ENCODE results near the gene AARS2. TPM values are rescaled to one million over a fixed set of nuclear protein-coding genes. Genes with fewer than 3 reads are reported as not detected.
A peak's percentile ranks its signal among the peaks of the same experiment; 100 is the strongest.

Gene AARS2
- total RNA-seq (10 to 100 TPM; 23.7 to 25.6 TPM), polyA plus RNA-seq (10 to 100 TPM in 1 of 2 donors, 1 to 10 TPM in 1; 4.2 to 10.1 TPM)

DNA sequence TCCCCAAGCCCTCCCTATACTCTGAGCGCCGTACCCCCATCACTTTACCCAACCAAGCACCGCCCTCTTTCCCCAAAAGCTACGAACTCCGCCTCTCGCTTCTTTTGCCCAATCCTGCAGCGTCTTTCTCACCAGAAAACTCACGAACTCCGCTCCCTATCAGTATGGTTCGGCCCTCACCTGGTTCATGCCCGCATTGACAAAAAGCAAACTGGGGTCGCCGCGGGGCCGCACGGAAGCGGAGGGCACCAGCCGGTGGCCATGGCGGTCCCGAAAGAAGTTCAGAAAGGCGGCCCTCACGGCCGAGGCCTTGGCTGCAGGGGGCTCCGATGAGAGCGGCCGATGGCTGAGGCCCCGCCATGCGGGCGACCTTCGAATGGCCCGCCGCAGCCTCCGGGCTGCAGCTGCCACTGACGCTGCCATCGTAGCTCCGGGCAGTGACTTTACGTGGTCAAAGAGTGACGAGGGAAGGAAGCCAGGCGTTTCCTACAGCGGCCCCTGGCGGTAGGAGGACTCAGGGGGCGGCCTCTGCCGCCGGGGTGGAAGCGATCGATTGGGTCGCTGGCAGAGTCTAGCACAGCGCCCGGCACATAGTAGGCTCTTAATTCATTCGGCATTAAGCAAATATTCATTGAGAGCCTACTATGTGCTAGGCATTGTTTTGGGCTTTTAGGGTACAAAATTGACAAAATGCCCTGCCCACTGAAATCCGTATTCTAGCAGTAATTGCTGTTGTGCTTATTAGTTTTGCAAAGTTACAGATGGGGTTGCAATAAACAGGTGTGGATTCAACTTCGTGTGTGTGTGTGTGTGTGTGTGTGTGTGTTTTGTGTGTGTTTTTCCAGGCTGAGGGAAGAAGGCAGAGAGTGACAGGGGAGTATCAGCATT, at the start of gene AARS2:
AARS2 (minus strand) TSS at position 447 of the 888 bp plus-strand sequence; CDS start at position 423, 24 bp downstream.
- Histone ChIP-seq H3K36me3 (ENCODE audit: insufficient read depth, low read length) (peaks cover 29% of the 10 kb centered on the region), H3K9me3 (ENCODE audit: control insufficient read depth in 1 of 2, low read length in 2 of 2) (no peaks in the 10 kb centered on the region), H3K27me3 (ENCODE audit: insufficient read depth, low read length) (no peaks in the 10 kb centered on the region), H3K4me3 (ENCODE audit: low read length in 2 of 2) (peak within 1 kb of the TSS; percentile 61 to 91), H3K27ac (ENCODE audit: low read depth, low read length) (peak within 1 kb of the TSS; percentile 79), H3K4me1 (ENCODE audit: insufficient read depth, low read length) (peaks cover 11% of the 10 kb centered on the region)
- peak; percentile 86 to 90 (median 87) for DNase-seq
- peaks cover 0 to 6% of the 10 kb centered on the region in 2 donors for H3K27me3 Mint-ChIP-seq
- POLR2A ChIA-PET (ENCODE audit: partially characterized antibody): interaction anchor here (0.9 to 3.7 kb wide), 7 partner anchors 13 to 74 kb away, joined by 3 to 26 read pairs (median 4); partner anchors contain the start of genes CDC5L, HSP90AB1 and SLC35B2
- intact Hi-C loops (cut with micrococcal nuclease): loop anchor here (1.0 to 2.0 kb wide), 3 partner anchors 45 to 74 kb away; partner anchors contain the start of genes CDC5L and HSP90AB1
- CTCF ChIA-PET (ENCODE audit: partially characterized antibody): interaction anchor here (0.6 to 3.8 kb wide), 21 partner anchors 9 to 625 kb away, joined by 3 to 19 read pairs (median 3); partner anchors contain the start of genes MRPS18A and TMEM151B
- peak within 1 kb of the TSS; percentile 90 to 98 (median 96) for H3K4me3 Mint-ChIP-seq
- H3K27ac Mint-ChIP-seq: peak within 1 kb of the TSS; percentile 82 to 96 (median 95)
- H3K9me3 Mint-ChIP-seq: no peaks in the 10 kb centered on the region
- peaks cover 5 to 30% (median 20%) of the 10 kb centered on the region in 4 donors for H3K4me1 Mint-ChIP-seq
- H3K36me3 Mint-ChIP-seq: peaks cover 25 to 37% of the 10 kb centered on the region in 2 donors

DNA sequence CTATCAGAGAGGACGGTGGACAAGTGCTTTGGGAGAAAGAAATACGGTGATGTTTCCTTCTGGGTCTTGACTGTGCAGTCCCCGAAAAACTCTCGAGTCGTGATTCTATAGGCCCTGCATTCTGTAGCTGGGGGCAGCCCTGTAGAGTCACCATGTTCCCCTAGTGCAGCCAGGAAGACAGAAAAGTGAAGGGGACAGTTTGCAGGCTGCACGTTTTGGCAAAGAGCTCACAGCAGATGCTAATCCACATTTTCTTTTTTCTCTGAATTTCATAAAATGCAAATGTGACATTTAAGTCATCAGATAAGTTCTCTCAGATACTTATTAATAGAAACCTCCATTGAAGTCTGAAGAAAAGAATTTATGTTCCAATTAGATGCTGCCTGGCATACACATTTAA, 48.8 kb upstream of the AARS2 start:
- ChIA-PET CTCF (ENCODE audit: partially characterized antibody) (no interaction called here), POLR2A (ENCODE audit: partially characterized antibody) (no interaction called here)
- Mint-ChIP-seq H3K9me3 (peaks cover 0 to 2% (median 0%) of the 10 kb centered on the region in 8 donors), H3K36me3 (no peaks in the 10 kb centered on the region), H3K4me1 (no peaks in the 10 kb centered on the region), H3K27ac (no peak overlapping the region), H3K4me3 (no peak overlapping the region), H3K27me3 (peaks cover 0 to 10% of the 10 kb centered on the region in 2 donors)
- Histone ChIP-seq H3K9me3 (ENCODE audit: control insufficient read depth in 1 of 2, low read length in 2 of 2) (no peaks in the 10 kb centered on the region), H3K4me3 (ENCODE audit: low read length in 2 of 2) (no peak overlapping the region), H3K4me1 (ENCODE audit: insufficient read depth, low read length) (no peaks in the 10 kb centered on the region), H3K27me3 (ENCODE audit: insufficient read depth, low read length) (no peaks in the 10 kb centered on the region), H3K36me3 (ENCODE audit: insufficient read depth, low read length) (no peaks in the 10 kb centered on the region), H3K27ac (ENCODE audit: low read depth, low read length) (no peak overlapping the region)
- intact Hi-C loops (cut with micrococcal nuclease): no loop called here
- no peak for DNase-seq

DNA sequence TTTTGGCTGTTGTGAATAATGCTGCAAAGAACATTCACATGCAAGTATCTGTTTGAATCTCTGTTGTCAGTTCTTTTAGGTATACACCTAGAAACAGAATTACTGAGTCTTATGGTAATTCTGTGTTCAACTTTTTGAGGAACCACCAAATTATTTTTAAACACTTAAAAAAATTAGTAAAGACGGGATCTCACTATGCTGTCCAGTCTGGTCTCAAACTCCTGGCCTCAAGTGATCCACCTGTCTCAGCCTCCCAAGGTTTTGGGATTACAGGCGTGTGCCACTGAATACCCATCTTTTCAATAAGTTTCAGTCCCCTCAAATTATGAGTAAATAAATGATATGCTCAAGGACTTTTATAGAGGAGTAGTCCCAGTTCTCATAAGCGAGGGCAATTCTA, 46.8 kb upstream of the AARS2 start:
- no peaks in the 10 kb centered on the region for H3K36me3 Mint-ChIP-seq

DNA sequence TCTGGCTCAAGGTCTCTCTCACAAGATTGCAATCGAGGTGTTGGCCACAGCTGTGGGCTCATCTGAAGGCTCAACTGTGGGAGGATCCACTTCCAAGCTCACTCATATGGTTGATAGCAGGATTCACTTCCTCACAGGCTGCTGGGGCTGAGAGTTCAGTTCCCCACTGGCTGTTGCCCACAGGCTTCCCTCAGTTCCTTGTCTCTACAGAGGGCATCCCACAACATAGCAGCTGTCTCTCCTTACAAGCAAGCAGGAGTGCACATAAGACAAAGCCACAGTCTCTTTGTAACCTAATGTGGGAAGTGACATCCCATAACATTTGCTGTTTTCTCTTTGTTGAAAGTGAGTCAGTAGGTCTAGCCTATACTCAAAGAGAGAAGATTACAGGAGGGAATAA, 43.3 kb upstream of the AARS2 start:
- no peak overlapping the region for H3K4me3 ChIP-seq (ENCODE audit: low read length in 2 of 2)
- H3K9me3 ChIP-seq (ENCODE audit: control insufficient read depth in 1 of 2, low read length in 2 of 2): no peaks in the 10 kb centered on the region
- POLR2A ChIA-PET (ENCODE audit: partially characterized antibody): no interaction called here
- Mint-ChIP-seq H3K4me1 (no peaks in the 10 kb centered on the region), H3K27ac (no peak overlapping the region), H3K9me3 (peaks cover 0 to 3% (median 0%) of the 10 kb centered on the region in 8 donors), H3K27me3 (peaks cover 0 to 12% of the 10 kb centered on the region in 2 donors), H3K4me3 (no peak overlapping the region), H3K36me3 (no peaks in the 10 kb centered on the region)
- no peak for DNase-seq
- H3K27me3 ChIP-seq (ENCODE audit: insufficient read depth, low read length): no peaks in the 10 kb centered on the region
- no peak overlapping the region for H3K27ac ChIP-seq (ENCODE audit: low read depth, low read length)
- H3K36me3 ChIP-seq (ENCODE audit: insufficient read depth, low read length): no peaks in the 10 kb centered on the region
- H3K4me1 ChIP-seq (ENCODE audit: insufficient read depth, low read length): no peaks in the 10 kb centered on the region
- intact Hi-C loops (cut with micrococcal nuclease): no loop called here
- CTCF ChIA-PET (ENCODE audit: partially characterized antibody): no interaction called here

More for the DNA sequence above, 46.8 kb upstream of the AARS2 start:
- no peak overlapping the region for H3K27ac ChIP-seq (ENCODE audit: low read depth, low read length)
- H3K4me3 Mint-ChIP-seq: no peak overlapping the region
- H3K27me3 Mint-ChIP-seq: peaks cover 0 to 13% of the 10 kb centered on the region in 2 donors
- no peak overlapping the region for H3K27ac Mint-ChIP-seq
- ChIA-PET CTCF (ENCODE audit: partially characterized antibody) (no interaction called here), POLR2A (ENCODE audit: partially characterized antibody) (no interaction called here)
- H3K4me1 Mint-ChIP-seq: no peaks in the 10 kb centered on the region
- DNase-seq: no peak
- H3K36me3 ChIP-seq (ENCODE audit: insufficient read depth, low read length): no peaks in the 10 kb centered on the region
- H3K4me3 ChIP-seq (ENCODE audit: low read length in 2 of 2): no peak overlapping the region
- no peaks in the 10 kb centered on the region for H3K4me1 ChIP-seq (ENCODE audit: insufficient read depth, low read length)
- intact Hi-C loops (cut with micrococcal nuclease): no loop called here
- H3K27me3 ChIP-seq (ENCODE audit: insufficient read depth, low read length): no peaks in the 10 kb centered on the region
- peaks cover 0 to 3% (median 0%) of the 10 kb centered on the region in 8 donors for H3K9me3 Mint-ChIP-seq
- H3K9me3 ChIP-seq (ENCODE audit: control insufficient read depth in 1 of 2, low read length in 2 of 2): no peaks in the 10 kb centered on the region

DNA sequence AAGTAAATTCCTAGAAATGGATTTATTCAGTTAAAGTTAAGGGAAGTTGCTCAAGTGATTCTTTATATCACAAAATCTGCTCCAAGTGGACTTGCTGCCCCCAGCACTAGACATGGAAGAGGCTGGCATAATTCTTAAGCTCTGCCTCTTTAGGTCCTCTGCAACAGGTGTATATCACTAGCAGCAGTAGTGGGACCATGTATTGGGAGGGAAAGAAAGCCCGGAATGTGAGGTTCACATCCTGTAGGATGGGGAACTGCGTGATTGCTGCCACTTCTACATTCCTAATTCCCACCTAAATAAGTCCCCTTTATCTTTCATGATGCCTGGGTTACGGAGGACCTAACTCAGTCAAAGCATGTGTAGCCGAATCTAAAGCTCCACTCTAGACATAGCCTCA, 42.5 kb upstream of the AARS2 start:
- ChIA-PET CTCF (ENCODE audit: partially characterized antibody) (no interaction called here), POLR2A (ENCODE audit: partially characterized antibody) (no interaction called here)
- no peaks in the 10 kb centered on the region for H3K9me3 ChIP-seq (ENCODE audit: control insufficient read depth in 1 of 2, low read length in 2 of 2)
- H3K4me1 Mint-ChIP-seq: no peaks in the 10 kb centered on the region
- H3K9me3 Mint-ChIP-seq: peaks cover 0 to 3% (median 0%) of the 10 kb centered on the region in 8 donors
- H3K4me1 ChIP-seq (ENCODE audit: insufficient read depth, low read length): no peaks in the 10 kb centered on the region
- H3K4me3 ChIP-seq (ENCODE audit: low read length in 2 of 2): no peak overlapping the region
- intact Hi-C loops (cut with micrococcal nuclease): no loop called here
- H3K27me3 Mint-ChIP-seq: peaks cover 0 to 10% of the 10 kb centered on the region in 2 donors
- no peaks in the 10 kb centered on the region for H3K36me3 ChIP-seq (ENCODE audit: insufficient read depth, low read length)
- H3K27ac Mint-ChIP-seq: no peak overlapping the region
- H3K27ac ChIP-seq (ENCODE audit: low read depth, low read length): no peak overlapping the region
- H3K4me3 Mint-ChIP-seq: no peak overlapping the region
- no peaks in the 10 kb centered on the region for H3K27me3 ChIP-seq (ENCODE audit: insufficient read depth, low read length)
- H3K36me3 Mint-ChIP-seq: no peaks in the 10 kb centered on the region
- DNase-seq: no peak

DNA sequence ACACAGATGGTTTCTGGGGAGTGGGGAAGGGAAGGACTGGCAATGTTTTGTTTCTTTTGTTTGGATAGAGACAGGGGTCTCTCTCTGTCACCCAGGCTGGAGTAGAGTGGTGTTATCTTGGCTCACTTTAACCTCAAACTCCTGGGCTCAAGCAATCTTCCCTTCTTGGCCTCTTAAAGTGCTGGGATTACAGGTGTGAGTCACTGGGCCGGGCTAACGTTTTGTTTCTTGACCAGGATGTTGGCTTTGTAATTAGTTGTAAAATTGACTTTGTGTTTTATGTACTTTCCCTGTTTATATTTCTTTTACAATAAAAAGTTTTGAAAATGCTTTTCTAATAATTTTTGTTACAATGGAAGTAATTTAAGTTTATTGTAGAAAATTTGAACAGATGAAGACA, 40.2 kb upstream of the AARS2 start:
- H3K9me3 Mint-ChIP-seq: peaks cover 0 to 3% (median 0%) of the 10 kb centered on the region in 8 donors
- Histone ChIP-seq H3K36me3 (ENCODE audit: insufficient read depth, low read length) (no peaks in the 10 kb centered on the region), H3K9me3 (ENCODE audit: control insufficient read depth in 1 of 2, low read length in 2 of 2) (no peaks in the 10 kb centered on the region), H3K4me3 (ENCODE audit: low read length in 2 of 2) (no peak overlapping the region), H3K27ac (ENCODE audit: low read depth, low read length) (no peak overlapping the region), H3K4me1 (ENCODE audit: insufficient read depth, low read length) (no peaks in the 10 kb centered on the region), H3K27me3 (ENCODE audit: insufficient read depth, low read length) (no peaks in the 10 kb centered on the region)
- H3K4me3 Mint-ChIP-seq: no peak overlapping the region
- H3K4me1 Mint-ChIP-seq: no peaks in the 10 kb centered on the region
- ChIA-PET CTCF (ENCODE audit: partially characterized antibody) (interaction anchor here (1.1 kb wide), 1 partner anchor 14 kb away, joined by 5 read pairs; no protein-coding TSS in a partner anchor), POLR2A (ENCODE audit: partially characterized antibody) (no interaction called here)
- no peak for DNase-seq
- no peak overlapping the region for H3K27ac Mint-ChIP-seq
- no peaks in the 10 kb centered on the region for H3K36me3 Mint-ChIP-seq
- peaks cover 0 to 8% of the 10 kb centered on the region in 2 donors for H3K27me3 Mint-ChIP-seq
- intact Hi-C loops (cut with micrococcal nuclease): no loop called here

DNA sequence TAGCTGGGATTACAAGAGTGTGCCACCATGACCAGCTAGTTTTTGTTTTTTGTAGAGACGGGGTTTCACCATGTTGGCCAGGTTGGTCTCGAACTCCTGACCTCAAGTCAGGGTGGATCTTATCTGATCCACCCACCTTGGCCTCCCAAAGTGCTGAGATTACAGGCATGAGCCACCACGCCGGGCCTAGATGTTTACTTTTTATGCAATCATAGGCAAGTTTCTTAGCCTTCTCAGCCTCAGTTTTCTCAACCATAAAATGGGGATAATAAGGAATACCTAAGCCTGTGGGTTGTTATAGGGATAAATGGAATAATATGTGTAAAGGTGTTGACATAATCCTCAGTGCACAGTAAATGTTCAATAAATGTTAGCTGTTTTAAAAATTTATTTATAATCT, 39.1 kb upstream of the AARS2 start:
- H3K27me3 Mint-ChIP-seq: peaks cover 0 to 4% of the 10 kb centered on the region in 2 donors

More for the DNA sequence above, 39.1 kb upstream of the AARS2 start:
- no peak overlapping the region for H3K27ac Mint-ChIP-seq
- H3K4me3 ChIP-seq (ENCODE audit: low read length in 2 of 2): no peak overlapping the region
- H3K36me3 ChIP-seq (ENCODE audit: insufficient read depth, low read length): no peaks in the 10 kb centered on the region
- no peaks in the 10 kb centered on the region for H3K36me3 Mint-ChIP-seq
- no peaks in the 10 kb centered on the region for H3K9me3 ChIP-seq (ENCODE audit: control insufficient read depth in 1 of 2, low read length in 2 of 2)
- no peak overlapping the region for H3K4me3 Mint-ChIP-seq
- CTCF ChIA-PET (ENCODE audit: partially characterized antibody): interaction anchor here (1.1 kb wide), 1 partner anchor 12 kb away, joined by 5 read pairs; no protein-coding TSS in a partner anchor
- H3K27me3 ChIP-seq (ENCODE audit: insufficient read depth, low read length): no peaks in the 10 kb centered on the region
- no peak for DNase-seq
- intact Hi-C loops (cut with micrococcal nuclease): no loop called here
- H3K27ac ChIP-seq (ENCODE audit: low read depth, low read length): no peak overlapping the region
- peaks cover 0 to 3% (median 0%) of the 10 kb centered on the region in 8 donors for H3K9me3 Mint-ChIP-seq
- no peaks in the 10 kb centered on the region for H3K4me1 Mint-ChIP-seq
- POLR2A ChIA-PET (ENCODE audit: partially characterized antibody): no interaction called here
- no peaks in the 10 kb centered on the region for H3K4me1 ChIP-seq (ENCODE audit: insufficient read depth, low read length)
